Liver (tissue), 9 donors: ENCODE measurements around the gene TRIO. TPM values are rescaled to one million over a fixed set of nuclear protein-coding genes. Genes with fewer than 3 reads are reported as not detected.

Experiments
- DNase-seq: peaks from one replicate; pipeline ENCODE4 v3.0.0-alpha.2; 2017; ENCODE audit warnings: low spot score
- H3K27ac ChIP-seq, 2 donors: one replicate each; pipeline ENCODE4 v1.7.0; 2013; ENCODE audit warnings: inconsistent platforms in 2 of 2, low read length in 2 of 2, control low read depth in 1 of 2, low read depth in 1 of 2, mild to moderate bottlenecking in 1 of 2
- H3K27me3 ChIP-seq, 4 donors: one replicate each; pipeline versions ENCODE4 v1.6.1 to v1.7.0; 2013; ENCODE audit warnings: low read length in 3 of 4, inconsistent platforms in 1 of 4, mild to moderate bottlenecking in 1 of 4, moderate library complexity in 1 of 4; ENCODE audit not compliant: control insufficient read depth in 4 of 4, insufficient read depth in 4 of 4
- H3K36me3 ChIP-seq, 4 donors: one replicate each; pipeline versions ENCODE4 v1.6.1 to v1.7.0; 2013; ENCODE audit warnings: low read length in 3 of 4, mild to moderate bottlenecking in 3 of 4, low read depth in 1 of 4, moderate library complexity in 1 of 4; ENCODE audit not compliant: control insufficient read depth in 4 of 4, insufficient read depth in 3 of 4
- H3K4me1 ChIP-seq, 4 donors: one replicate each; pipeline versions ENCODE4 v1.6.1 to v1.7.0; 2013; ENCODE audit warnings: low read length in 3 of 4, mild to moderate bottlenecking in 3 of 4, moderate library complexity in 1 of 4; ENCODE audit not compliant: control insufficient read depth in 4 of 4, insufficient read depth in 4 of 4
- H3K4me3 ChIP-seq, 3 donors: one replicate each; pipeline versions ENCODE4 v1.6.1 to v1.7.0; 2013; ENCODE audit warnings: low read length in 3 of 3, control low read depth in 1 of 3, low read depth in 1 of 3, mild to moderate bottlenecking in 1 of 3
- H3K9ac ChIP-seq, 2 donors: one replicate each; pipeline ENCODE4 v1.7.0; 2013; ENCODE audit warnings: low read length in 2 of 2, mild to moderate bottlenecking in 2 of 2, moderate library complexity in 2 of 2, control low read depth in 1 of 2, low read depth in 1 of 2
- H3K9me3 ChIP-seq, 4 donors: one replicate each; pipeline versions ENCODE4 v1.6.1 to v1.7.0; 2013; ENCODE audit warnings: low read length in 3 of 4; ENCODE audit not compliant: control insufficient read depth in 4 of 4
- ATF3 ChIP-seq: IDR thresholded peaks from 2 replicates; pipeline ENCODE4 v1.6.1; 2016; ENCODE audit warnings: antibody characterized with exemption
- CTCF ChIP-seq: fragments of 150-350 bp; IDR thresholded peaks from 2 replicates; pipeline ENCODE4 v1.5.1; 2017; ENCODE audit warnings: improper control_type of control experiment, low read depth, low read length; ENCODE audit not compliant: missing input control
- EGR1 ChIP-seq, 2 donors: IDR thresholded peaks; 2 replicates each; pipeline ENCODE4 v1.6.1; 2016 to 2018; ENCODE audit warnings: antibody characterized with exemption in 2 of 2, low read depth in 2 of 2
- FOXA1 ChIP-seq: IDR thresholded peaks from 2 replicates; pipeline ENCODE4 v1.6.1; 2016; ENCODE audit warnings: antibody characterized with exemption
- FOXA2 ChIP-seq: IDR thresholded peaks from 2 replicates; pipeline ENCODE4 v1.6.1; 2016; ENCODE audit warnings: antibody characterized with exemption
- GABPA ChIP-seq, 2 donors: IDR thresholded peaks in 1 of 2; conservative IDR thresholded peaks in 1 of 2; 2 replicates each; pipeline ENCODE4 v1.6.1; 2016; ENCODE audit warnings: antibody characterized with exemption in 2 of 2, mild to moderate bottlenecking in 1 of 2, moderate library complexity in 1 of 2
- HNF4A ChIP-seq, 2 donors: conservative IDR thresholded peaks; 2 replicates each; pipeline ENCODE4 v1.6.1; 2016; ENCODE audit warnings: antibody characterized with exemption in 2 of 2, mild to moderate bottlenecking in 2 of 2
- HNF4G ChIP-seq: IDR thresholded peaks from 2 replicates; pipeline ENCODE4 v1.6.1; 2016; ENCODE audit warnings: antibody characterized with exemption
- JUND ChIP-seq, 2 donors: IDR thresholded peaks; 2 replicates each; pipeline ENCODE4 v1.6.1; 2016; ENCODE audit warnings: antibody characterized with exemption in 2 of 2
- MAX ChIP-seq: IDR thresholded peaks from 2 replicates; pipeline ENCODE4 v1.6.1; 2016; ENCODE audit warnings: antibody characterized with exemption
- NR2F2 ChIP-seq: IDR thresholded peaks from 2 replicates; pipeline ENCODE4 v1.6.1; 2016; ENCODE audit warnings: antibody characterized with exemption
- RAD21 ChIP-seq, 2 donors: IDR thresholded peaks; 2 replicates each; pipeline ENCODE4 v1.6.1; 2016; ENCODE audit warnings: antibody characterized with exemption in 2 of 2, mild to moderate bottlenecking in 2 of 2
- REST ChIP-seq: IDR thresholded peaks from 2 replicates; pipeline ENCODE4 v1.6.1; 2016; ENCODE audit warnings: antibody characterized with exemption, mild to moderate bottlenecking
- RXRA ChIP-seq, 2 donors: IDR thresholded peaks; 2 replicates each; pipeline ENCODE4 v1.6.1; 2017 to 2018; ENCODE audit warnings: antibody characterized with exemption in 2 of 2, mild to moderate bottlenecking in 1 of 2
- SP1 ChIP-seq: IDR thresholded peaks from 2 replicates; pipeline ENCODE4 v1.6.1; 2018; ENCODE audit warnings: antibody characterized with exemption, mild to moderate bottlenecking
- TAF1 ChIP-seq: conservative IDR thresholded peaks from 2 replicates; pipeline ENCODE4 v1.6.1; 2016; ENCODE audit warnings: antibody characterized with exemption, mild to moderate bottlenecking
- YY1 ChIP-seq: IDR thresholded peaks from 2 replicates; pipeline ENCODE4 v1.6.1; 2016; ENCODE audit warnings: antibody characterized with exemption, mild to moderate bottlenecking
- ZBTB33 ChIP-seq: IDR thresholded peaks from 2 replicates; pipeline ENCODE4 v1.6.1; 2016; ENCODE audit warnings: antibody characterized with exemption
- WGBS: extraction: QIAGEN DNeasy Blood & Tissue Kit; methylation state at CpG from one replicate; pipeline ENCODE4 v1.1.7; 2013; 5-methylcytosine and 5-hydroxymethylcytosine counted together
- polyA plus RNA-seq, 2 donors: library from polyadenylated mRNA; stranded (reverse) in 1 of 2; unstranded in 1 of 2; fragments of 200-250 nt in 1 of 2; fragments of >200 nt in 1 of 2; fragmentation: Nextera tagmentation in 1 of 2; extraction: Ambion mirVana in 1 of 2; gene quantifications; one replicate each; pipeline versions ENCODE4 v1.2.1 to v1.2.3, GENCODE V29; 2013 to 2015
- total RNA-seq, 2 donors: library from RNA; depleted of rRNA; stranded (reverse); fragments of >200 nt; gene quantifications; one replicate each; pipeline ENCODE4 v1.2.3, GENCODE V29; 2014
- donor health status: healthy.
- donor health status: healthy.
- donor health status: healthy.
- donor health status: healthy.
- donor health status: healthy.

Gene TRIO
- total and polyA plus RNA-seq, 4 donors = 8.5 to 86.2 (median 16.0) TPM

GRCh38 chr5:14512574-14512973 is 369.4 kb downstream of the TRIO start:
- 75% methylated on average over 7 of the region's 7 CpGs for WGBS
- TF ChIP-seq ZBTB33 (no peak), GABPA (IDR thresholded peaks at IDR 0.05 in 1 of 2, conservative IDR thresholded peaks at IDR 0.05 in 1 of 2) (no peak), MAX (no peak), YY1 (no peak), CTCF (no peak), RAD21 (IDR thresholded peaks at IDR 0.05) (no peak), FOXA1 (no peak), HNF4A (conservative IDR thresholded peaks at IDR 0.05) (no peak), REST (no peak), NR2F2 (no peak), HNF4G (no peak), ATF3 (no peak), TAF1 (no peak), RXRA (IDR thresholded peaks at IDR 0.05) (no peak), JUND (IDR thresholded peaks at IDR 0.05) (no peak), FOXA2 (no peak), SP1 (no peak), EGR1 (IDR thresholded peaks at IDR 0.05; ENCODE audit: low read depth in 2 of 2) (no peak)
- Histone ChIP-seq H3K4me3 (no peak overlapping the region), H3K27me3 (no peaks in the 10 kb centered on the region), H3K36me3 (peaks cover 0 to 8% (median 2%) of the 10 kb centered on the region in 4 donors), H3K27ac (no peak overlapping the region), H3K4me1 (no peaks in the 10 kb centered on the region), H3K9ac (no peak overlapping the region), H3K9me3 (no peaks in the 10 kb centered on the region)
- DNase-seq = no peak
